ENCODE measurements around the gene ID1.

The ID1 gene

GRCh38 chr20:31605031-31605901 lies at the start of gene ID1:
TSS of gene ID1 (plus strand) at chr20:31605289. CDS start at chr20:31605388, 99 bp downstream.
- TF ChIP-seq ZNF274 (IDR thresholded peaks at IDR 0.05; ENCODE audit: low read depth, low read length), result no peak
- H3K4me3 ChIP-seq (ENCODE audit: low read length), result peak within 1 kb of the TSS; percentile 69; the same call in 1 of the 2 replicates

- no peak for TF ChIP-seq ZNF274 (IDR thresholded peaks at IDR 0.05; ENCODE audit: low read depth, low read length)
- H3K4me3 ChIP-seq (ENCODE audit: low read length), result no peak overlapping the region
These were observed 45.4 kb upstream of the ID1 start for GRCh38 chr20:31559704-31560093.

GRCh38 chr20:31560094-31560745 lies 44.9 kb upstream of the ID1 start:
- TF ChIP-seq ZNF274 (IDR thresholded peaks at IDR 0.05; ENCODE audit: low read depth, low read length), result no peak
- H3K4me3 ChIP-seq (ENCODE audit: low read length), result no peak overlapping the region

GRCh38 chr20:31560746-31561598 lies 44.1 kb upstream of the ID1 start:
- no peak for TF ChIP-seq ZNF274 (IDR thresholded peaks at IDR 0.05; ENCODE audit: low read depth, low read length)
- H3K4me3 ChIP-seq (ENCODE audit: low read length), result no peak overlapping the region

- TF ChIP-seq ZNF274 (IDR thresholded peaks at IDR 0.05; ENCODE audit: low read depth, low read length), result no peak
- no peak overlapping the region for H3K4me3 ChIP-seq (ENCODE audit: low read length)
These were observed 42.8 kb upstream of the ID1 start for GRCh38 chr20:31562241-31562640.

- no peak overlapping the region for H3K4me3 ChIP-seq (ENCODE audit: low read length)
- no peak for TF ChIP-seq ZNF274 (IDR thresholded peaks at IDR 0.05; ENCODE audit: low read depth, low read length)
These were observed 40.8 kb upstream of the ID1 start for GRCh38 chr20:31564284-31564683.

DNA sequence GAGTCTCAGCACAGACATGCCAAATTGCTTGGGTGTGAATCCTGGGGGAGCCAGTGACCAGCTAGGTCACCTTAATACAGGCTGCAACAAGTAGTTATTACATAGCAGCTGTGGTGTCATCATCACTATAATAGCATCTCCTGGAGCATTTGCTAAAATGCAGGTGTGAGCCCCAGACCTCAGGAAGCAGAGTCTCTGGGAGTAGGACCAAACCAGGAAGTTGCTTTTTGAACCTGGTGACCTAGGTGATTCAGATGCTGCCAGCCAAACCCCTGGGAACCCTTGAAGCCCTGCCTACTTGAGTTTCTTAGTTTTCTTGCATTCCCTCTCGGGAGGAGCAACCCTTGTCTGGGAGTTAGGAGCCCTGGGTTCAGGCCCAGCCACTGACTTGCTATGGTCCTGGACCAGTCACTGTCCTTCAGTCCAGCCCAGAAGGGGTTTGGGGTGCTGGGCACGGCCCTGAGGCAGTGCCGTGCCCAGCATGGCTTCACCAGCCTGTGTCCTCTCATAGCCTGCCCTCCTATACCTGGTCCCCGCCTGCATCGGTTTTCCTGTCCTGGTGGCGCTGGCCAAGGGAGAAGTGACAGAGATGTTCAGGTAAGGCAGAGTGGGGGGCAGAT lies 39.3 kb upstream of the ID1 start:
- no peak for TF ChIP-seq ZNF274 (IDR thresholded peaks at IDR 0.05; ENCODE audit: low read depth, low read length)
- H3K4me3 ChIP-seq (ENCODE audit: low read length), result no peak overlapping the region

GRCh38 chr20:31566319-31566657 lies 38.8 kb upstream of the ID1 start:
- no peak overlapping the region for H3K4me3 ChIP-seq (ENCODE audit: low read length)
- no peak for TF ChIP-seq ZNF274 (IDR thresholded peaks at IDR 0.05; ENCODE audit: low read depth, low read length)

DNA sequence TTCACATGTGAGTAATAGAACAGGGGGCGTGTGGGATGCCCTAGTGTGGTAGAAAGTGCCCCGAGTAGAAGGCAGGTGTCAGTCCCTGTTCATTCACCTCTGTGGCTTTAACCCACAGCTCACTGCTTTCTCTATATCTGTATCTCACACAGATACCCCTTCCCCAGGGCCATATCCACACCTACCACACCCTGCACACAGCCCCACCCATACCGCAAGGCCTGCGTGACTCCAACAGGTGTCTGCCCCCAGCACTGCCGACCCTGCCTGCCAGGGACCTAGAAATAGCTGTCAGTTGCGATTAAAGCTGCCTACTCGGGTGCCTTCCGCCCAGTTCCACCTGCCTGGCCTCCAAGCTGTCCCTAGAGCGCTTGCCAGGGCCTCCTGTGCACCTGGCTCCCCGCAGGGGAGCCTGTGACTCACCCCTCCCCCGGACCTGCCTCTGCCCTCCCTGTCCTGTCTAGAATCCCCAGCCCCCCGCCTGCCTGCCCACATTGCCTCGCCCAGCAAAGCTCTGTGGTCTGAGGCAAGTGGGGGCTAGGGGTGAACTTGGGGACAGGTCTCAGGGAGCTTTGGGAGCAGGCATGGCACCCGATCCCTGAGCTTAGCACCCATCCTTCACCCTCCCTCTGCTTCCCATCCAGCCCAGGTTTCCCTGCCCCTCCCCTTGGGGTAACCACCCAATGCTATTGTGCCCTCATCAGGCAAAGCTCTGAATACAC lies 38.3 kb upstream of the ID1 start:
- H3K4me3 ChIP-seq (ENCODE audit: low read length), result no peak overlapping the region
- no peak for TF ChIP-seq ZNF274 (IDR thresholded peaks at IDR 0.05; ENCODE audit: low read depth, low read length)

DNA sequence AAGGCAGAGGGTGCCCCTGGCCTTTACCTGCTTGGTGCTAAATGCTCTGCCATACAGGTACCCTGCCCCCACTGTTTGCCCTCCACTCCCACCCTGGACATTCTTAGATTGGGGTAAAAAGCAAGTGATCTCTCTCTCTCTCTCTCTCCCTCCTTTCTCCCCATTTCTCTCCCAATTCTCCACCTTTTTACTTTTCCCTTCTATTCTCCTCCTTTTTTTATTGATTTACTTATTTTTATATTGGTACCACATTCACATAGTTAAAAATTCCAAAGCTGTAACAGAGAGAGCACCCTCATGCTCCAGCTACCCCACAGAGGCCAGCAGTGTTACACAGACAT lies 37.7 kb upstream of the ID1 start:
- TF ChIP-seq ZNF274 (IDR thresholded peaks at IDR 0.05; ENCODE audit: low read depth, low read length), result no peak
- H3K4me3 ChIP-seq (ENCODE audit: low read length), result no peak overlapping the region

DNA sequence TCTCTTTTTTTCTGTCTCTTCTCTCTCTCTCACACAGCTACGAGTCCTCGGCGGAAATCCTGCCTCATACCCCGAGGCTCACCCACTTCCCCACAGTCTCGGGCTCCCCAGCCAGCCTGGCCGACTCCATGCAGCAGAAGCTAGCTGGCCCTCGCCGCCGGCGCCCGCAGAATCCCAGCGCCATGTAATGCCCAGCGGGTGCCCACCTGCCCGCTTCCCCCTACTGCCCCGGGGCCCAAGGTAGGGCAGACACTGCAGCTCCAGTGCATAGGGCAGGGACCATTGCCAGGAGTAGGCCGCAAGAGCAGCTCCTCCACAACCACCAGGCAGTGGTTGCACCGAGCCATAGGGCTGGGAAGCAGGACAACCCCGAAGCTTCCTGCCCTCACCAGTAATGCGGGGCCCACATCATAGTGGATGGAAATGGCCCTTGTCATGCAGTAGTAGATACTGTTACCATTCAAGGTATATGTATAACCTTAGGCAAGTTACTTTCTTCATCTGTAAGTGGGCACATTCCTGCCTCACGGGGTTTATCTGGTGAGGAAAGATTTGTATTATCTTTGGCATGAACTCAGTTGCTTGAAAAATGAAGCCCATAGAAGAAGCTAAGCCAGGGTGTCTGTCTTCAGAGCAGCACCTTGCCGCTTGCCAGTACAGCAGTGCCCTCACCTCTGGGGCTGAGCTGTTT lies 36.9 kb upstream of the ID1 start:
- H3K4me3 ChIP-seq (ENCODE audit: low read length), result no peak overlapping the region

DNA sequence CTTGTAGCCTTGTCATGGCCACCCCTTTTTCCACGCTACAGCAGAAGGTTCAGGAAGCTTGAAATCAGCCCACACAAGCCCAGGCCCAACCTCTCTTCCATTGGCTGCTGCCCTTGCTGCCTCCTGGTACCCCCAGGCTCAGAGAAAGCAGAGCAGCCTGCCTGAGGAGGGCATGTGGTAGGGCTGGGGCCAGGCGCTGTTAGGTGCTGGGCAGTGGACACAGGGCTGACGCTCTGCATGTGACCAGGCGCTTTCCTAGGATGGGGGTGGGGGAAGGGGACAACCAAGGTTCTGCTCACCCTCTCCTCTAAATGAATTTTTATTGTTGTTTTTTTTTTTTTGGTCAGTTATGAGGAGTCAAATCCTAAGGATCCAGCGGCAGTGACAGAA lies 36.3 kb upstream of the ID1 start:
- no peak for TF ChIP-seq ZNF274 (IDR thresholded peaks at IDR 0.05; ENCODE audit: low read depth, low read length)
- no peak overlapping the region for H3K4me3 ChIP-seq (ENCODE audit: low read length)

More for the DNA sequence above, 36.9 kb upstream of the ID1 start:
- TF ChIP-seq ZNF274 (IDR thresholded peaks at IDR 0.05; ENCODE audit: low read depth, low read length), result no peak

All from GM08714 (cell line).